HepG2 (cell line): Measurements from ENCODE around the gene CAMTA1.

ENCODE experiments used
- ARNT ChIP-seq: fragments of 450-650 bp; IDR thresholded peaks from 2 replicates; pipeline ENCODE4 v1.6.1; 2017
- CBX5 ChIP-seq: sonication (generic); formaldehyde crosslinking; IDR thresholded peaks from 2 replicates; pipeline ENCODE4 v1.4.0; 2020; ENCODE audit warnings: missing genetic modification reagents, borderline replicate concordance
- CTCF ChIP-seq: sonication (generic); formaldehyde crosslinking; IDR thresholded peaks from 2 replicates; pipeline ENCODE4 v1.5.0; 2020; ENCODE audit warnings: mild to moderate bottlenecking, missing genetic modification reagents, moderate library complexity
- SAFB2 ChIP-seq: sonication (generic); formaldehyde crosslinking; IDR thresholded peaks from 2 replicates; pipeline ENCODE4 v1.5.1; 2020; ENCODE audit warnings: missing genetic modification reagents, low read depth, mild to moderate bottlenecking, borderline replicate concordance
- SMAD1 ChIP-seq: sonication (generic); formaldehyde crosslinking; IDR thresholded peaks from 2 replicates; pipeline ENCODE4 v1.4.0; 2020; ENCODE audit warnings: missing genetic modification reagents, low read depth, mild to moderate bottlenecking, borderline replicate concordance
- TEAD2 ChIP-seq: sonication (generic); formaldehyde crosslinking; IDR thresholded peaks from 2 replicates; pipeline ENCODE4 v1.9.0; 2021; ENCODE audit warnings: missing genetic modification reagents

- TF ChIP-seq SAFB2 (CRISPR knock-in tag): no peak
- no peak for TF ChIP-seq TEAD2 (CRISPR knock-in tag)
- TF ChIP-seq CBX5 (CRISPR knock-in tag): no peak
- TF ChIP-seq ARNT: no peak
- TF ChIP-seq SMAD1 (CRISPR knock-in tag): no peak
- no peak for TF ChIP-seq CTCF (CRISPR knock-in tag)
Measured at GRCh38 chr1:7322912-7323311, 537.7 kb downstream of the CAMTA1 start.
